PC-3 (cell line): Measurements from ENCODE around the gene AGGF1. TPM values are rescaled to one million over a fixed set of nuclear protein-coding genes. Genes with fewer than 3 reads are reported as not detected.

Source experiments
- ATAC-seq: fragments of 200-7000 bp; cut with Tn5 transposase; 2 replicates; pipeline ENCODE4 v1.9.1; 2020; ENCODE audit warnings: mild to moderate bottlenecking, moderate library complexity
- BruUV-seq: library from RNA; stranded (reverse); fragments of 400-500 nt; replicated peaks from 2 replicates; lab custom pipeline; 2021; lab: Mats Ljungman, UMichigan
- CTCF ChIA-PET: fragments of 300-600 bp; sonication (Branson Sonifier 250); formaldehyde crosslinking; loops from one replicate; lab custom pipeline; 2022; ENCODE audit warnings: antibody characterized with exemption; lab: Charles Lee
- POLR2A ChIA-PET: fragments of 300-600 bp; sonication (Branson Sonifier 250); formaldehyde crosslinking; loops from one replicate; lab custom pipeline; 2022; ENCODE audit warnings: antibody characterized with exemption; ENCODE audit not compliant: unreplicated experiment; lab: Charles Lee
- DNase-seq: peaks from one replicate; pipeline ENCODE4 v3.0.0-alpha.2; 2015
- H2AFZ ChIP-seq: fragments of 300-600 bp; sonication (generic); 2 replicates; pipeline ENCODE4 v1.6.0; 2016; ENCODE audit warnings: antibody characterized with exemption, low read length
- H3F3A ChIP-seq: fragments of 300-600 bp; sonication (generic); one replicate; pipeline ENCODE4 v1.6.0; 2017; ENCODE audit warnings: antibody characterized with exemption, low read length, control low read depth, mild to moderate bottlenecking; ENCODE audit not compliant: unreplicated experiment
- H3K27ac ChIP-seq: fragments of 300-600 bp; sonication (generic); 2 replicates; pipeline ENCODE4 v1.5.1; 2016; ENCODE audit warnings: mild to moderate bottlenecking, low read length
- H3K27me3 ChIP-seq: fragments of 300-600 bp; sonication (generic); 2 replicates; pipeline ENCODE4 v1.6.1; 2016; ENCODE audit warnings: low read length, mixed read lengths
- H3K36me3 ChIP-seq: fragments of 300-600 bp; sonication (generic); 2 replicates; pipeline ENCODE4 v1.6.1; 2016; ENCODE audit warnings: low read depth, mixed run types, low read length, mixed read lengths
- H3K4me1 ChIP-seq: fragments of 300-600 bp; sonication (generic); 2 replicates; pipeline ENCODE4 v1.5.1; 2016; ENCODE audit warnings: low read length; ENCODE audit not compliant: insufficient read depth
- H3K4me2 ChIP-seq: fragments of 300-600 bp; sonication (generic); 2 replicates; pipeline ENCODE4 v1.6.0; 2016; ENCODE audit warnings: low read length
- H3K4me3 ChIP-seq: fragments of 300-600 bp; sonication (generic); 2 replicates; pipeline ENCODE4 v1.5.1; 2016; ENCODE audit warnings: mild to moderate bottlenecking, low read length, mixed read lengths
- H3K79me2 ChIP-seq: fragments of 300-600 bp; sonication (generic); 2 replicates; pipeline ENCODE4 v1.6.1; 2017; ENCODE audit warnings: low read length, mixed read lengths
- H3K9ac ChIP-seq: fragments of 300-600 bp; sonication (generic); 2 replicates; pipeline ENCODE4 v1.6.0; 2016; ENCODE audit warnings: mild to moderate bottlenecking, low read length
- H3K9me2 ChIP-seq: fragments of 300-600 bp; sonication (generic); replicated peaks from 2 replicates; pipeline ENCODE4 v1.6.1; 2016; ENCODE audit warnings: mixed run types, low read length, mixed read lengths
- H3K9me3 ChIP-seq: fragments of 300-600 bp; sonication (generic); 2 replicates; pipeline ENCODE4 v1.6.1; 2016; ENCODE audit warnings: low read length, mixed read lengths
- H4K20me1 ChIP-seq: fragments of 300-600 bp; sonication (generic); 2 replicates; pipeline ENCODE4 v1.6.1; 2016; ENCODE audit warnings: low read length, mixed read lengths
- EZH2 ChIP-seq: fragments of 300-600 bp; sonication (generic); IDR thresholded peaks from one replicate; pipeline ENCODE4 v1.6.1; 2017; ENCODE audit warnings: antibody characterized with exemption, mild to moderate bottlenecking, low read length; ENCODE audit not compliant: unreplicated experiment
- EZH2phosphoT487 ChIP-seq: fragments of 300-600 bp; sonication (generic); IDR thresholded peaks from 2 replicates; pipeline ENCODE4 v1.6.1; 2018; ENCODE audit warnings: mild to moderate bottlenecking, antibody characterized with exemption, low read length, borderline replicate concordance
- intact Hi-C: fragments of 100-400 bp; cut with micrococcal nuclease; formaldehyde crosslinking; loops from 2 replicates; pipeline ENCODE4 v1.9.0; 2023
- total RNA-seq: library from RNA; depleted of rRNA; stranded (reverse); fragments of >200 nt; gene quantifications from 2 replicates; pipeline ENCODE4 v1.2.3, GENCODE V29; 2014
- TF ChIP-seq, protein P1 (sequence below): fragments of 300-600 bp; sonication (generic); conservative IDR thresholded peaks from 2 replicates; pipeline ENCODE4 v1.5.1; 2017; ENCODE audit warnings: antibody characterized with exemption, low read depth, mild to moderate bottlenecking, low read length

The AGGF1 gene
- total RNA-seq, 1 experiment from 2014 or later: 14.4 TPM

DNA sequence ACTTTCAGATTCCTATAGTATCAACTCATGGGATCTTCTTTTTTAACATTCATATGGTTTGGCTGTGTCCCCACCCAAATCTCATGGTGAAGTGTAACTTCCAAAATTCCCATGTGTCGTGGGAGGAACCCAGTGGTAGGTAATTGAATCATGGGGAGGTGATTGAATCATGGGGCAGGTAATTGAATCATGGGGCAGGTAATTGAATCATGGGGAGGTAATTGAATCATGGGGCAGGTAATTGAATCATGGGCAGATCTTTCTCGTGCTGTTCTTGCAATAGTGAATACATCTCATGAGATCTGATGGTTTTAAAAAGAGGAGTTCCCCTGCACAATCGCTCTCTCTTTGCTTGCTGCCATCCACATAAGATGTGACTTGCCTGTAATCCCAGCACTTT lies 21.8 kb upstream of the AGGF1 start:
- Histone ChIP-seq H3K4me1 (no peaks in the 10 kb centered on the region; the same call in 1 of the 2 replicates), H3K4me3 (no peak overlapping the region), H3K9me2 (no peaks in the 10 kb centered on the region), H3K9ac (no peak overlapping the region), H4K20me1 (no peaks in the 10 kb centered on the region), H3K36me3 (no peaks in the 10 kb centered on the region), H3K27ac (no peak overlapping the region), H3K27me3 (no peaks in the 10 kb centered on the region), H3K9me3 (no peaks in the 10 kb centered on the region), H3K79me2 (no peaks in the 10 kb centered on the region), H3K4me2 (no peak overlapping the region), H2AFZ (no peak overlapping the region), H3F3A (no peaks in the 10 kb centered on the region)
- POLR2A ChIA-PET: interaction anchor here (0.6 kb wide), 1 partner anchor 190 kb away, joined by 19 read pairs; no protein-coding TSS in a partner anchor
- DNase-seq (no peak), ATAC-seq (no peak)
- CTCF ChIA-PET: no interaction called here
- intact Hi-C loops: no loop called here
- BruUV-seq: no TSS peak
- TF ChIP-seq EZH2: no peak
- TF ChIP-seq, protein P1, sequence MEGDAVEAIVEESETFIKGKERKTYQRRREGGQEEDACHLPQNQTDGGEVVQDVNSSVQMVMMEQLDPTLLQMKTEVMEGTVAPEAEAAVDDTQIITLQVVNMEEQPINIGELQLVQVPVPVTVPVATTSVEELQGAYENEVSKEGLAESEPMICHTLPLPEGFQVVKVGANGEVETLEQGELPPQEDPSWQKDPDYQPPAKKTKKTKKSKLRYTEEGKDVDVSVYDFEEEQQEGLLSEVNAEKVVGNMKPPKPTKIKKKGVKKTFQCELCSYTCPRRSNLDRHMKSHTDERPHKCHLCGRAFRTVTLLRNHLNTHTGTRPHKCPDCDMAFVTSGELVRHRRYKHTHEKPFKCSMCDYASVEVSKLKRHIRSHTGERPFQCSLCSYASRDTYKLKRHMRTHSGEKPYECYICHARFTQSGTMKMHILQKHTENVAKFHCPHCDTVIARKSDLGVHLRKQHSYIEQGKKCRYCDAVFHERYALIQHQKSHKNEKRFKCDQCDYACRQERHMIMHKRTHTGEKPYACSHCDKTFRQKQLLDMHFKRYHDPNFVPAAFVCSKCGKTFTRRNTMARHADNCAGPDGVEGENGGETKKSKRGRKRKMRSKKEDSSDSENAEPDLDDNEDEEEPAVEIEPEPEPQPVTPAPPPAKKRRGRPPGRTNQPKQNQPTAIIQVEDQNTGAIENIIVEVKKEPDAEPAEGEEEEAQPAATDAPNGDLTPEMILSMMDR: no peak
- TF ChIP-seq EZH2phosphoT487: no peak

DNA sequence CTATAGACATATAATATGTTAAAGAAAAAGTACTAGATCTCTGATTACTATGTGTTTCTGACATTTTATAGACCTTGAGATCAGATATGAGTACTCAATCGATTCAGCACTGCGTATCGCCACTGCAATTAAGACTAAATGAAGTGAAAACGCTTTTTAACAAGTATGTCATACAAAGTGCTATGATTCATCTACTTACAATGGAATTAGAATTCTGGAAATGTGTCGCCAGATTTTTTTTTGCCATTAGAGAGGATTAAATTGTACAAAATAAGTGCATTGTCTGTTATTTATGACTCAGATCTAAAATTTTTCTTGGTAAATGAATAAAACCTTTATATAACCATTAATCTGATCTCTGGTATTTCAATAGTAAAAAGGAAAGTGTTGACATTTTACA lies 20.0 kb upstream of the AGGF1 start:
- no peaks in the 10 kb centered on the region; the same call in 1 of the 2 replicates for H3K4me1 ChIP-seq
- intact Hi-C loops: loop anchor here (10.0 kb wide), 2 partner anchors 225 to 295 kb away; partner anchors contain the start of gene F2R
- H3K9ac ChIP-seq: no peak overlapping the region
- no peaks in the 10 kb centered on the region for H3K9me2 ChIP-seq
- ATAC-seq (no peak; the same call in 1 of the 2 replicates), DNase-seq (no peak)
- no peaks in the 10 kb centered on the region for H3K9me3 ChIP-seq
- H2AFZ ChIP-seq: no peak overlapping the region
- TF ChIP-seq, protein P1: no peak
- TF ChIP-seq EZH2: no peak
- TF ChIP-seq EZH2phosphoT487: no peak
- H3K27me3 ChIP-seq: no peaks in the 10 kb centered on the region
- H3F3A ChIP-seq: no peaks in the 10 kb centered on the region
- BruUV-seq: no TSS peak
- no peaks in the 10 kb centered on the region for H4K20me1 ChIP-seq
- CTCF ChIA-PET: no interaction called here
- H3K4me3 ChIP-seq: no peak overlapping the region
- H3K27ac ChIP-seq: no peak overlapping the region
- POLR2A ChIA-PET: no interaction called here
- no peaks in the 10 kb centered on the region for H3K79me2 ChIP-seq
- no peaks in the 10 kb centered on the region for H3K36me3 ChIP-seq
- H3K4me2 ChIP-seq: no peak overlapping the region

DNA sequence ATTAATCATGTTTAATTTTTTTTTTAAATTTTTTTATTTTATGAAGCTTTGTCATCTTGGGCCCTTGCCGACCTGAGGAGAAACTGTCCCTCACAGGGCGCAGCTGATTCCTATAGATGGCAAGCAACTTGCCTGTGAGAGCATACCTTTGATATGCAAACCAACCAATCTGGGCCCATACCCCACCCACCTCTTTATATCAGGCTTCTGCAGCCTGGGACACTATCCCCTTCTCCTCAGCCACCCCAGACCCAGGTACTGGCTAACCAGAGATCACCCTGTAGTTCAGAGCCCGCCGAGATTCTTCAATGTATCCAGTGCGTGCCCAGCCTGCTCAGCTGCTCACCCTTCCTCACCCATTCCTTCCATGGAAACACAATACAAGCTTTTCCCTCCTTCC lies 18.7 kb upstream of the AGGF1 start:
- CTCF ChIA-PET: no interaction called here
- intact Hi-C loops: loop anchor here (10.0 kb wide), 2 partner anchors 227 to 297 kb away; partner anchors contain the start of gene F2R
- no peak for TF ChIP-seq EZH2phosphoT487
- Histone ChIP-seq H3K27ac (no peak overlapping the region), H4K20me1 (no peaks in the 10 kb centered on the region), H3K4me3 (no peak overlapping the region), H3K9ac (no peak overlapping the region), H3K79me2 (no peaks in the 10 kb centered on the region), H3K4me1 (no peaks in the 10 kb centered on the region; the same call in 1 of the 2 replicates), H3K4me2 (no peak overlapping the region), H3K27me3 (no peaks in the 10 kb centered on the region), H3K36me3 (no peaks in the 10 kb centered on the region), H2AFZ (no peak overlapping the region), H3K9me3 (no peaks in the 10 kb centered on the region), H3F3A (no peaks in the 10 kb centered on the region), H3K9me2 (no peaks in the 10 kb centered on the region)
- BruUV-seq: no TSS peak
- DNase-seq (no peak), ATAC-seq (no peak)
- POLR2A ChIA-PET: interaction anchor here (0.6 kb wide), 1 partner anchor 1208 kb away, joined by 3 read pairs; no protein-coding TSS in a partner anchor
